Hematopoietic multipotent progenitor cell treated with erythropoietin and hydrocortisone succinate and interleukin-3 and kit ligand, for 6 days (in vitro differentiated cells): ENCODE measurements around the gene NSUN2.

ENCODE experiments used
- DNase-seq: peaks from one replicate; pipeline ENCODE4 v3.0.0-alpha.2; 2015

NSUN2 gene

DNA sequence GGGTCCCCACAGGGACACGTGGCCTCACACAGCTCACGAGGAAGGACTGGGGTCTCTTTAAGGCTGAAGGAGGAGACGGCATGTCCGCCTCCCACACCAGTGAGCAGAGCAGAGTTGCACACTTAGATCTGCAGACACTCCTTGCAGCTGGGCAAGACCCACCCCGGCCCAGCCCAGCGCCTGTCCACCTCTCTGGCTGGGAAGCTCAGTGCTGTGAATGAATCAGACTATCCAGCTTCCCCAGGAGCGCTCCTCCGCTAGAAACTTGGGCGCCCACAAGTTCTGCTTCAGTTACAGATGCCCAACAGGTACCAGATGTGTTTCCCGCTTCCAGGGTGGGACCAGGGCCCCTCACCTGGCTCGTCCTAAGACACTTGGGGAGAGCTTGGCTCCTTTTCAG is 78.9 kb downstream of the NSUN2 start:
- no peak for DNase-seq

- DNase-seq, result no peak
Observed at GRCh38 chr5:6552612-6553011, 80.2 kb downstream of the NSUN2 start.

GRCh38 chr5:6551955-6552313 is 80.9 kb downstream of the NSUN2 start:
- no peak for DNase-seq

- DNase-seq, result no peak
Observed at GRCh38 chr5:6551287-6551954, 81.4 kb downstream of the NSUN2 start.

DNA sequence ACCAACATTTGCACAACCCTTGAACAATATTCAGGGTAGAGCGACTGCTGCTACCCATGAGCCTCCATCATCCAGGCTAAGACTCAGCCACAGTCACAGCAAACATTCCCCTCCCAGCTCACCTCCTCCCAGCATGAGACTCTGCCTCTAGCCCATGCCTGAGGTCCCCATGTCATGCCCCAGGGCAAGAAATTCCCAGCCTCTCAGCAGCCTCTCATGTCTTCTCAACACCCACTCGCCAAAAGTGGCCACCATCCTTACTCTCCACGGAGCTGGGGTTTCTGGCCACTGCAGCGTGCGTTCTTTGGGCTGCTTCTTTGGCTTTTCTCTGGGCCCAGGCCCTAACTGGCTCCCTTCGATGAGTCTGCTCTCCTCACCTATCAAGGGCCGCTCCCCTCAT is 82.2 kb downstream of the NSUN2 start:
- no peak for DNase-seq
